HCT116 (cell line): ENCODE results near the gene ANKRD24.

Experiments
- CEBPB ChIP-seq: IDR thresholded peaks from 2 replicates; pipeline ENCODE4 v1.6.1; 2012; ENCODE audit warnings: low read depth
- CTCF ChIP-seq, 3 experiments: fragments of 200-600 bp in 1 of 3; sonication (generic) in 1 of 3; IDR thresholded peaks in 2 of 3; conservative IDR thresholded peaks in 1 of 3; 2 replicates each; pipeline ENCODE4 v1.5.1; 2012 to 2017; ENCODE audit warnings: low read depth in 2 of 3, low read length in 2 of 3, antibody characterized with exemption in 1 of 3, borderline replicate concordance in 1 of 3, control low read depth in 1 of 3, mild to moderate bottlenecking in 1 of 3, mixed read lengths in 1 of 3, mixed run types in 1 of 3, moderate library complexity in 1 of 3; ENCODE audit not compliant: insufficient read depth in 1 of 3
- EGR1 ChIP-seq: IDR thresholded peaks from 2 replicates; pipeline ENCODE4 v1.6.1; 2012; ENCODE audit warnings: low read depth
- EZH2 ChIP-seq: fragments of 200-600 bp; sonication (generic); IDR thresholded peaks from 2 replicates; pipeline ENCODE4 v1.6.1; 2017; ENCODE audit warnings: antibody characterized with exemption, mixed run types
- JUND ChIP-seq: IDR thresholded peaks from 2 replicates; pipeline ENCODE4 v1.6.1; 2012
- MAX ChIP-seq: IDR thresholded peaks from 2 replicates; pipeline ENCODE4 v1.6.1; 2012
- POLR2A ChIP-seq: IDR thresholded peaks from 2 replicates; pipeline ENCODE4 v1.7.0; 2011; ENCODE audit warnings: borderline replicate concordance; ENCODE audit not compliant: insufficient read depth, insufficient read length; ENCODE audit errors: extremely low read depth
- POLR2AphosphoS5 ChIP-seq: IDR thresholded peaks from 2 replicates; pipeline ENCODE4 v1.6.1; 2011; ENCODE audit warnings: mild to moderate bottlenecking, low read depth, low read length, moderate library complexity
- RAD21 ChIP-seq: IDR thresholded peaks from 2 replicates; pipeline ENCODE4 v1.6.1; 2012; ENCODE audit warnings: low read depth, mild to moderate bottlenecking
- REST ChIP-seq: IDR thresholded peaks from 2 replicates; pipeline ENCODE4 v1.6.1; 2012; ENCODE audit warnings: low read depth
- TCF7L2 ChIP-seq: IDR thresholded peaks from 2 replicates; pipeline ENCODE4 v1.7.0; 2011; ENCODE audit warnings: borderline replicate concordance, inconsistent platforms; ENCODE audit not compliant: insufficient read depth, insufficient read length; ENCODE audit errors: extremely low read depth
- YY1 ChIP-seq: IDR thresholded peaks from 2 replicates; pipeline ENCODE4 v1.6.1; 2011; ENCODE audit warnings: low read length, low read depth, moderate library complexity, mild to moderate bottlenecking; ENCODE audit not compliant: insufficient replicate concordance; ENCODE audit errors: extremely low read depth
- ZFX ChIP-seq: fragments of 450-650 bp; IDR thresholded peaks from 2 replicates; pipeline ENCODE4 v1.6.1; 2017

- TF ChIP-seq ZFX (no peak), POLR2AphosphoS5 (no peak), TCF7L2 (no peak), POLR2A (no peak), MAX (no peak), CTCF (IDR thresholded peaks at IDR 0.05 in 2 of 3, conservative IDR thresholded peaks at IDR 0.05 in 1 of 3; ENCODE audit: borderline replicate concordance in 1 of 3, insufficient read depth in 1 of 3, low read depth in 2 of 3, low read length in 2 of 3) (no peak), YY1 (no peak), EZH2 (no peak), CEBPB (no peak), JUND (no peak), EGR1 (no peak), REST (no peak), RAD21 (no peak)
Measured at GRCh38 chr19:4198467-4199126, 16.1 kb downstream of the ANKRD24 start.
